HepG2 (cell line): ENCODE results near the gene ZNF624. TPM values are rescaled to one million over a fixed set of nuclear protein-coding genes. Genes with fewer than 3 reads are reported as not detected.

ENCODE experiments used
- AKAP8 ChIP-seq: sonication (generic); formaldehyde crosslinking; IDR thresholded peaks from 2 replicates; pipeline ENCODE4 v1.5.1; 2020; ENCODE audit warnings: mild to moderate bottlenecking, missing genetic modification reagents
- ATM ChIP-seq: fragments of 450-650 bp; IDR thresholded peaks from 2 replicates; pipeline ENCODE4 v1.7.1; 2017; ENCODE audit warnings: mild to moderate bottlenecking, borderline replicate concordance
- CREM ChIP-seq, 2 experiments: sonication (generic) in 1 of 2; formaldehyde crosslinking in 1 of 2; IDR thresholded peaks; 2 replicates each; pipeline versions ENCODE4 v1.4.0 to v1.6.1; 2016 to 2020; ENCODE audit warnings: antibody characterized with exemption in 1 of 2, mild to moderate bottlenecking in 1 of 2, missing genetic modification reagents in 1 of 2
- ETV6 ChIP-seq: sonication (generic); formaldehyde crosslinking; conservative IDR thresholded peaks from 2 replicates; pipeline ENCODE4 v1.4.0; 2020; ENCODE audit warnings: missing genetic modification reagents
- KDM4B ChIP-seq: sonication (generic); formaldehyde crosslinking; IDR thresholded peaks from 2 replicates; pipeline ENCODE4 v1.4.0; 2020; ENCODE audit warnings: missing genetic modification reagents
- NFIB ChIP-seq: sonication (generic); formaldehyde crosslinking; IDR thresholded peaks from 2 replicates; pipeline ENCODE4 v1.9.0; 2021; ENCODE audit warnings: missing genetic modification reagents, mild to moderate bottlenecking, borderline replicate concordance
- ONECUT2 ChIP-seq: sonication (generic); formaldehyde crosslinking; IDR thresholded peaks from 2 replicates; pipeline ENCODE4 v1.4.0; 2020; ENCODE audit warnings: missing genetic modification reagents
- SMARCC2 ChIP-seq: fragments of 450-650 bp; IDR thresholded peaks from 2 replicates; pipeline ENCODE4 v1.6.1; 2017; ENCODE audit warnings: antibody characterized with exemption, mild to moderate bottlenecking
- SOX13 ChIP-seq, 3 experiments: fragments of 450-650 bp in 1 of 3; sonication (generic) in 1 of 3; formaldehyde crosslinking in 1 of 3; IDR thresholded peaks in 2 of 3; conservative IDR thresholded peaks in 1 of 3; 2 replicates each; pipeline versions ENCODE4 v1.5.0 to v1.6.1; 2016 to 2020; ENCODE audit warnings: antibody characterized with exemption in 1 of 3, mild to moderate bottlenecking in 1 of 3, missing compliant biosample characterization in 1 of 3, missing genetic modification reagents in 1 of 3, moderate library complexity in 1 of 3
- THAP7 ChIP-seq: sonication (generic); formaldehyde crosslinking; IDR thresholded peaks from 2 replicates; pipeline ENCODE4 v1.8.1; 2023; ENCODE audit warnings: mild to moderate bottlenecking, missing genetic modification reagents
- ZFP90 ChIP-seq: sonication (generic); formaldehyde crosslinking; IDR thresholded peaks from 2 replicates; pipeline ENCODE4 v1.8.0; 2022; ENCODE audit warnings: missing genetic modification reagents, mild to moderate bottlenecking, inconsistent platforms, borderline replicate concordance
- ZNF225 ChIP-seq: sonication (generic); formaldehyde crosslinking; IDR thresholded peaks from 2 replicates; pipeline ENCODE4 v1.4.0; 2020; ENCODE audit warnings: mild to moderate bottlenecking, missing genetic modification reagents
- ZNF253 ChIP-seq: sonication (generic); formaldehyde crosslinking; IDR thresholded peaks from 2 replicates; pipeline ENCODE4 v1.8.0; 2022; ENCODE audit warnings: mild to moderate bottlenecking, missing genetic modification reagents, borderline replicate concordance
- ZNF260 ChIP-seq: sonication (generic); formaldehyde crosslinking; IDR thresholded peaks from 2 replicates; pipeline ENCODE4 v1.4.0; 2020; ENCODE audit warnings: missing genetic modification reagents, low read depth, mild to moderate bottlenecking, borderline replicate concordance
- ZNF30 ChIP-seq: sonication (generic); formaldehyde crosslinking; IDR thresholded peaks from 2 replicates; pipeline ENCODE4 v1.5.0; 2020; ENCODE audit warnings: mild to moderate bottlenecking, missing genetic modification reagents
- ZNF362 ChIP-seq: sonication (generic); formaldehyde crosslinking; IDR thresholded peaks from 2 replicates; pipeline ENCODE4 v1.4.0; 2020; ENCODE audit warnings: missing genetic modification reagents, mild to moderate bottlenecking, borderline replicate concordance
- ZNF619 ChIP-seq: sonication (generic); formaldehyde crosslinking; IDR thresholded peaks from 2 replicates; pipeline ENCODE4 v1.4.0; 2020; ENCODE audit warnings: mild to moderate bottlenecking, missing genetic modification reagents
- ZNF724P ChIP-seq: sonication (generic); formaldehyde crosslinking; IDR thresholded peaks from 2 replicates; pipeline ENCODE4 v1.8.0; 2022; ENCODE audit warnings: missing genetic modification reagents, borderline replicate concordance
- ZNF75D ChIP-seq: sonication (generic); formaldehyde crosslinking; IDR thresholded peaks from 2 replicates; pipeline ENCODE4 v1.8.1; 2023; ENCODE audit warnings: missing genetic modification reagents, mild to moderate bottlenecking, borderline replicate concordance
- ZNF777 ChIP-seq: sonication (generic); formaldehyde crosslinking; IDR thresholded peaks from 2 replicates; pipeline ENCODE4 v1.4.0; 2020; ENCODE audit warnings: missing genetic modification reagents
- polyA plus RNA-seq, 8 experiments: library from polyadenylated mRNA; depleted of rRNA in 3 of 8; stranded (reverse) in 7 of 8; unstranded in 1 of 8; fragments of >200 nt; fragmentation: Illumina TruSeq in 4 of 8; extraction: Trizol in 4 of 8; gene quantifications; 2 replicates each; pipeline versions ENCODE4 v1.2.1 to v1.2.3, GENCODE V29; 2011 to 2016; ENCODE audit warnings: low read depth in 4 of 8, missing spikeins in 1 of 8, mixed read lengths in 1 of 8; ENCODE audit not compliant: insufficient read depth in 1 of 8
- total RNA-seq, 5 experiments: library from RNA; depleted of rRNA; stranded (reverse); fragments of >200 nt; fragmentation: Illumina TruSeq; extraction: Trizol; gene quantifications; 2 replicates each; pipeline ENCODE4 v1.2.3, GENCODE V29; 2016; ENCODE audit warnings: low read depth in 1 of 5
- TF ChIP-seq, protein P1 (sequence below): sonication (generic); formaldehyde crosslinking; IDR thresholded peaks from 2 replicates; pipeline ENCODE4 v1.4.0; 2020; ENCODE audit warnings: missing genetic modification reagents, borderline replicate concordance
- TF ChIP-seq, protein P2 (sequence below): sonication (generic); formaldehyde crosslinking; IDR thresholded peaks from 2 replicates; pipeline ENCODE4 v1.4.0; 2020; ENCODE audit warnings: missing genetic modification reagents, borderline replicate concordance

ZNF624 gene
- total and polyA plus RNA-seq, 2 of the 13 experiments (the other 11 are each of a cell fraction or from before 2014, with no cell fraction given), result 0.75 to 3.5 TPM

DNA sequence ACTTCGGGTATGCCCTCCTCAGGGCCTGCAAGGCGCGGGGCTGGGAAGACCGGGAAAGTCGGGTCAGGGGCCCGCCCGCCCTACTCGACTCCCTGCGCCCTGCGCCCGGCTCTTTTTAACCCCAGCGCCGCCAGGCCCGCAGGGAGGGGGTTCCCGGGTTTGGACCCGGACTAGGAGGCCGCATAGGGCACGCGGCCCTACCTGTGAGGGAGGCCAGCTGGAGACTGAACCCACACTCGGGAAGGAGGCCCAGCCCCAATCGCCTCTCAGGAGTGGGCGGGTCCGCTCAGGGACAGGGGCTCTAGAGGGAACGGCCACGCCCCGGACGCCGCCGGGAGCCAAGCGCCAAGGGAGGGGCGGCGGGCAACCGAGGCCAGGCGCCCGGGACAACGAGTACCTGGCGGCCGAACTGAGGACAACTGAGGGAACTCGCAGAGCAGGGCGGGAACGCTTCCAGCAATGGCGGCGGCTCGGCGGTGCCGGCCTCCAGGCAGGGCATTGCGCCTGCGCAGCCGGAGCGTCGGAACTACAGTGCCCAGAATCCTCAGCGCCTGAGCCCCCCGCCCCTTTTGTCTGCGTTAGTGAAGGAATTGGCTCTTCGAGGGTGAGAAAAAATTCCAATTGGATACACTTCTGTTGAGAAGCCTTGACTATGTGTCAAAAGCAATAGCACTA, at the start of gene ZNF624 (continued):
- TF ChIP-seq, protein P1, sequence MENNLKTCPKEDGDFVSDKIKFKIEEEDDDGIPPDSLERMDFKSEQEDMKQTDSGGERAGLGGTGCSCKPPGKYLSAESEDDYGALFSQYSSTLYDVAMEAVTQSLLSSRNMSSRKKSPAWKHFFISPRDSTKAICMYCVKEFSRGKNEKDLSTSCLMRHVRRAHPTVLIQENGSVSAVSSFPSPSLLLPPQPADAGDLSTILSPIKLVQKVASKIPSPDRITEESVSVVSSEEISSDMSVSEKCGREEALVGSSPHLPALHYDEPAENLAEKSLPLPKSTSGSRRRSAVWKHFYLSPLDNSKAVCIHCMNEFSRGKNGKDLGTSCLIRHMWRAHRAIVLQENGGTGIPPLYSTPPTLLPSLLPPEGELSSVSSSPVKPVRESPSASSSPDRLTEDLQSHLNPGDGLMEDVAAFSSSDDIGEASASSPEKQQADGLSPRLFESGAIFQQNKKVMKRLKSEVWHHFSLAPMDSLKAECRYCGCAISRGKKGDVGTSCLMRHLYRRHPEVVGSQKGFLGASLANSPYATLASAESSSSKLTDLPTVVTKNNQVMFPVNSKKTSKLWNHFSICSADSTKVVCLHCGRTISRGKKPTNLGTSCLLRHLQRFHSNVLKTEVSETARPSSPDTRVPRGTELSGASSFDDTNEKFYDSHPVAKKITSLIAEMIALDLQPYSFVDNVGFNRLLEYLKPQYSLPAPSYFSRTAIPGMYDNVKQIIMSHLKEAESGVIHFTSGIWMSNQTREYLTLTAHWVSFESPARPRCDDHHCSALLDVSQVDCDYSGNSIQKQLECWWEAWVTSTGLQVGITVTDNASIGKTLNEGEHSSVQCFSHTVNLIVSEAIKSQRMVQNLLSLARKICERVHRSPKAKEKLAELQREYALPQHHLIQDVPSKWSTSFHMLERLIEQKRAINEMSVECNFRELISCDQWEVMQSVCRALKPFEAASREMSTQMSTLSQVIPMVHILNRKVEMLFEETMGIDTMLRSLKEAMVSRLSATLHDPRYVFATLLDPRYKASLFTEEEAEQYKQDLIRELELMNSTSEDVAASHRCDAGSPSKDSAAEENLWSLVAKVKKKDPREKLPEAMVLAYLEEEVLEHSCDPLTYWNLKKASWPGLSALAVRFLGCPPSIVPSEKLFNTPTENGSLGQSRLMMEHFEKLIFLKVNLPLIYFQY, result no peak
- TF ChIP-seq, protein P2, sequence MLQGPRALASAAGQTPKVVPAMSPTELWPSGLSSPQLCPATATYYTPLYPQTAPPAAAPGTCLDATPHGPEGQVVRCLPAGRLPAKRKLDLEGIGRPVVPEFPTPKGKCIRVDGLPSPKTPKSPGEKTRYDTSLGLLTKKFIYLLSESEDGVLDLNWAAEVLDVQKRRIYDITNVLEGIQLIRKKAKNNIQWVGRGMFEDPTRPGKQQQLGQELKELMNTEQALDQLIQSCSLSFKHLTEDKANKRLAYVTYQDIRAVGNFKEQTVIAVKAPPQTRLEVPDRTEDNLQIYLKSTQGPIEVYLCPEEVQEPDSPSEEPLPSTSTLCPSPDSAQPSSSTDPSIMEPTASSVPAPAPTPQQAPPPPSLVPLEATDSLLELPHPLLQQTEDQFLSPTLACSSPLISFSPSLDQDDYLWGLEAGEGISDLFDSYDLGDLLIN (CRISPR knock-in tag), result peak; percentile 65; the same call in 1 of the 2 replicates
- TF ChIP-seq ETV6, result no peak
- TF ChIP-seq ZNF777 (CRISPR knock-in tag), result no peak
- TF ChIP-seq ATM, result no peak
- no peak for TF ChIP-seq SMARCC2
- TF ChIP-seq ZNF362 (CRISPR knock-in tag), result no peak; the same call in 1 of the 2 replicates
- TF ChIP-seq ZNF260 (CRISPR knock-in tag), result no peak
- peak; percentile 68; the same call in 1 of the 2 replicates for TF ChIP-seq ZNF30 (CRISPR knock-in tag)
- TF ChIP-seq CREM (IDR thresholded peaks at IDR 0.05), result peak; percentile 73
- TF ChIP-seq CREM (CRISPR knock-in tag; IDR thresholded peaks at IDR 0.05), result no peak
- no peak for TF ChIP-seq ZNF724P
- no peak for TF ChIP-seq SOX13 (IDR thresholded peaks at IDR 0.05)
- TF ChIP-seq SOX13 (CRISPR knock-in tag; conservative IDR thresholded peaks at IDR 0.05 in 1 of 2, IDR thresholded peaks at IDR 0.05 in 1 of 2), result peak in 1 of 2 experiments; percentile 43; a peak in 2 of 4 replicates
- TF ChIP-seq ZFP90, result peak; percentile 51; the same call in 1 of the 2 replicates
- TF ChIP-seq ZNF225 (CRISPR knock-in tag), result peak; percentile 59; the same call in 1 of the 2 replicates
- TF ChIP-seq NFIB, result no peak
- 0 out of 2 replicates have a peak, but pooled peaks have one; percentile 81 for TF ChIP-seq ZNF619 (CRISPR knock-in tag)
- TF ChIP-seq ONECUT2 (CRISPR knock-in tag), result no peak
- no peak for TF ChIP-seq ZNF75D
- no peak for TF ChIP-seq THAP7
- 0 out of 2 replicates have a peak, but pooled peaks have one; percentile 33 for TF ChIP-seq AKAP8 (CRISPR knock-in tag)
- peak; percentile 41; the same call in 1 of the 2 replicates for TF ChIP-seq KDM4B (CRISPR knock-in tag)
- peak; percentile 42; the same call in 1 of the 2 replicates for TF ChIP-seq ZNF253 (CRISPR knock-in tag)
